HUDEP-2 (cell line): Measurements from ENCODE around the gene CDHR1.

ENCODE experiments used
- DNase-seq, 76 experiments: peaks; one replicate each; lab custom pipeline; 2025; ENCODE audit not compliant: unreplicated experiment in 76 of 76; lab: John Stamatoyannopoulos, UW

CDHR1 gene

DNA sequence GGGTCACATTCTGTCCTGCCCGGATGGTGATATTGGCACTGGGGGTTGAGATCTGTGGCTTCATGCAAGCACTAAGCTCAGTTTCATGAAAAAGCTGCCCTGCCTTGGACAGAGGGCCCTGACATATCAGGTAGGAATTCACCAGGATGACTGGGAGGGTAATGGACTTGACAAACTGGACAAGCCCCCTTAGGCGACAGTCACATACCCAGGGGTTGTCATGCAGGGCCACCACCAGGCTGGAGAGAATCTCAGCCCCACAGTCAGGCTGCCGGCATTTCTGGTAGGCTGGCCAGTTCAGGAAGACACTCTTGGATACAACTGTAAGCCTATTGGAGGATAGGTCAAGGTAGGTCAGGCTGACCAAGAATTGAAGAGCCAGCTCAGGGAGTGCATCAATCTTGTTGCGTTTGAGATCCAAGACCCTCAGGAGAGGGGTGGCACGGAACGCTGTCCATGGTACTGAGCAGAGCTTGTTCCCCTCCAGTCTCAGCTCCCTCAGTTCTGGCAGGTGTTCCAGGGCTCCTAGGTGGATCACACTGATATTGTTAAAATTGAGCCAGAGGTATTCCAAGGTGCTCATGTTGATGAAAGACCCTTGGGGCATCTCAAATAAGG is 30.2 kb downstream of the CDHR1 start:
- DNase-seq: peak in 1 of 76 experiments; percentile 9

DNA sequence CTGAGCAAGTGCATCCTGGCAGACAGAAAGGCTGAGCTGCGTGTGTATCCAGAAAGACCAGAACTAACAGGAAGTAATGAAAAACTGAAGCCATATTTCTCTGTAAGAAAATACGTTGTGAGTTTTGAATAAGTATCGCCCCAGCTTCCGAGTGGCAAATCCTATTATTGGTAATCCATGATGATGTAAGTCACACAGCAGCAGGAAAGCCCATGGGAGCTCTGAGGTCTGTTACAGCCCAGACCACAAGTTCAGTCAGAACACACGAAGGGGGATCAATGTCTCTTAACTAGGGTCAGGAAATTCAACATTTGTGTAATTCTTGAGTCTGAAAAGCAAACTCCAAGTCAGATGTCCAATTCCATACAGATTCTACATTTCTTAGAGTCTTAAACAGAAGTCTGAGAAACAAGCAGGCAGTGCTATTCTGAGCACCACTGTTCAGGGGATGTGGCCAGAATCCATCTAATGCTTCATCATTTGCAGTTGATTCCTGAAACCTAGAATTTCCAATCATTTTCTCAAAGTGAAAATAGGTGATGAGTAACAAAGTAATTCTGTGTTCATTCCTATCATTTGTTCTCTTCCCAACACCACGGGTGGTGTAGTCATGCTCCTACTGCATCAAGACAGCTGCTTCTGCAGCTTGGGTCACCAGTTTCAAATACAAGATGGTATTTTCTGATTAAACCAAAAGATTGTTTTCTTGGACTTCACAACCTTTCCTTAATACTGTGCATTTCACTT is 31.3 kb downstream of the CDHR1 start, which contains the start of gene LRIT2:
Gene LRIT2, minus strand, starts transcription at position 118 of the 747 bp plus-strand sequence. Its CDS starts 24 bp downstream, at position 94.
- DNase-seq: no peak

DNA sequence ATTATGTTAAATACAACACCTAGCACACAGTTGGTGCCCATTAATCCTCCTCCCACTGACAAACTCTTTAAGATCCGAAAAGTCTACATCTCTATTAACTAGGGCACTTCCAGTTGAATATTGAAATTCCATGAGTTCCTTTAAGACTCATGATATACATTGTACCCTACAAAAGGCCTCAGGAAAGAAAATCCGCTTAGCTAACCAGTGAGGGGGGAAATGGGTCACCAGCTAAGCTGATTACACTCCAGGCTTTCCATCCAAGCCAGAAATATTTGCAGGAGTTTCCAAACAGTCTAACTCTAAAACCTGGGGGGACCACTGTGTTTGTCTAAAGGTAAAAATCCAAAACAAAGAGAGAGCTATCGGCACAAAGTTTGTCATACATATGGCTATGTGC is 32.3 kb downstream of the CDHR1 start:
- DNase-seq: no peak

DNA sequence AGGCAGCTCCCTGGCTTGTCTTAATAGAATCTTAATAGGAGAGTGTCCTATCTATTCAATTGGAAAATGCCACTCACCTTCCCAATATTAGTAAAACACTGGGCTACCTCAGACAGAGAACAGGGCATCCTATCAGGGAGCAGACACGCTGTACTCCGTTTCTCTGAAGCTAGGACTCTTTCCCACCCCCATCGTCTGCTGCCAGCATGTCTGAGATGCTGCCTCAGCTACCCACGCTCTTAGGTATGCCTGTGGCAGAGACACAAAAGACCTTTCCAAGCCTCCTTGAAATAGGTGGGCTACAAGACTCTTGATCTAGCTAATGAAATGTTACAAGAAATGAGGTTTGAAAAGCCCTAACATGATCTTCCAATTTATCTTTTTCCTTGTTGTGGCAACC is 33.5 kb downstream of the CDHR1 start:
- DNase-seq: no peak

DNA sequence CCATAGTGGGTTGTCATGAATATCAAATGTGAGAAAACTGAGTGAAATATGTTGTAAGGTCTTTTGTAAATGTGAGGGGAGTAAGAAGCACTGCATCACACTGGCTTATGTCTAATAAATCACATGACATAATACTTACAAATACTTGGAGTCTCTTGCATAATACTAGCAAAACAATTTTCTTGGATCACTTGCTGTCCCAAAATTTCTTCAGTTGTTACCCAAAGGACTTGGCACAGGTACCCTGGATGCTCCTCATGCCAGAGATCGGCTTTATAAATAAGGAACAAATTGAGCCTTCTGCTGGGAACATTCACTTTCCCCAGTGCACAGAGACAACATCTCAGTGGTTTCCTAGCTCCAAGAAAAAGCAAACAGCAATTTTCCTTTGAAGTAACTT is 36.0 kb downstream of the CDHR1 start:
- no peak for DNase-seq

DNA sequence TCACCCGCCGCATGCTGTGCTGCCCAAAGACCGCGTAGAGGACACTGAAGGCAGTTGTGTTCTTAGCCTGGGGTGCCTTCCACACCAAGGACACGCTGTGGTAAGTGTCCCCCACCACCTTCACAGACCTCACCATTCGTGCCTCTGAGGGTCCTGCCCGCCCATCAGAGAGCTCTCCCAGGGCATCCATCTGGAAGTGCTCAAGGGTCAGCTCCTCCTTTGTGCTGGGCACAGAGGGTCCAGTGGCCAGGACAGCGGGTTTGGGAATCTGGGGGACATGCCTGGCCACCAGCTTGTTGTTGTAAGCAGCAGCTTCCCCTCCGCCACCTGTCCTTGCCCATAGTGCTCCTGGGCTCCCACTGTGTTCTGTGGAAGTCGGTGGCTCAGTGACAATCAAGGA is 38.0 kb downstream of the CDHR1 start:
- no peak for DNase-seq

DNA sequence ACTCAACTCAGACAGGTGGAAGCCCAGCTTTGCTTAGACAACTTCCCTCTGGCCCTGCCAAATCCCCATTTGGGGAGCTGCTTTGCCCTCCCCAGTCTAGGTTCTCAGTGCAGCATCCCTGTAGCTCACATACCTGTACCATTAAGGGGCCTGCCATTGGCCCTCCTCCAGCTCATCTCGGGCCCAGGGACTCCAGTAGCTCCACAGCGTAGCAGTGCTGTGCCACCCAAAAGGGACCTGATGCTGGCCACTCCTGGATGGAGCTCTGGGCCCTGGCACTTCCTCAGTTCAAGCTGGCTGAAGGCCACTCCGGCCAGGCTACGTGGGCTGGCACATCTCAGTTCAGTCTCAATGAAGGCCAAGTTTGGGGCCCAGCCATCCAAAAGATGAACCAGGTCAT is 39.6 kb downstream of the CDHR1 start:
- DNase-seq: no peak

DNA sequence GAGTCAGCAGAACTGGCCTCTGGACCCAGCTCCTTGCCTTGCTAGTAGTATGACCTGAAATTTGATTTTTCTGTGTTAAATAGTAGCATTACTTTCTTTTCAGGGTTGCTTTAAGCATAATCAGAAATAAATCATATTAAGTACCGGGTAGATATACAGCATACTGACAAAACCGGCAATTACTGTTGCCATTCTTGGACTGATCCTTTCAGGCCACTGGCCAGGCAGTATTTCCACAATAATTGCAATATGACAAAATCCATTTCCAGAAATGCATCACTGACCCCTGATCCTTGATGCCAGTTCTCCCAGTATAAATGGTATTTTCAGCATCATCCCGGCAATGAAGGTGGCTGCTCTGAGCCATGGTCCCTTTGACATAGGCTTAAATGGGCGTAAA is 40.1 kb downstream of the CDHR1 start:
- DNase-seq: no peak

DNA sequence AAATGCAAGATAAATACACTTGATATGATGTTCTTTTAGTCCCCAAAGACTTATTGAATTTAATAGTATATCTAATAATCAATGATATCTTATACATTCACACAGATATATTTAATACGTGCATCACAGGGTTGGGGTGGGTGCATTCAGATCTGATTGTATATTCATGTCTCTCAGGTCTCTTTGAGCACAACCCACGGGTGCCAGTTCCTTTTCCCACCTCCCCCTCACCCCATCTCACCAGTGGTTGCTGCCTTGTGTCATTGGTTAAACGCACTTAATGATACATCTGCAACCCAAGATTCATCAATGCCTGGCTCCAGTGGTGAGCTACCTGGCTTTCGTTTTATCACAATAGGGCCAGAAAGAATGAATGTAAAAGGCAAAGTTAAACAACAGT is 40.8 kb downstream of the CDHR1 start:
- DNase-seq: no peak

DNA sequence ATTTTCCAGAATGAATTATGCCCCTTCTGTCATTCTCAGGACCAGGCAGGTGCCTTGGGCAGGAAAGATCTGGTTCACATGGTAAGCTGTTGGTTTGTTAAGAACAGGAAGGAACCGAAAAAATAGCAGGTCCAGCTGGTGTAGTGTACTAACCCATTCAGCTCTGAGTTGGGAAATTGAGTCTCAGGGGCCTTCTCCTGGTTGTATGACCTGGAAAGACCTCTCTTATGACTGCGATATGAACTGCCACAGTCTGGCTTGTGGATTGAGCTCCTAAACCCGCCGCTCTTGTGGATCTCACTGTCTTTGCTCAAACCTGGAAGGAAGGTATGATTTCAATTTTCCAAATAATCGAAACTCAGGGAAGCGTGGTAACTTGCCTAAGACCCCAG is 42.5 kb downstream of the CDHR1 start:
- DNase-seq: no peak

DNA sequence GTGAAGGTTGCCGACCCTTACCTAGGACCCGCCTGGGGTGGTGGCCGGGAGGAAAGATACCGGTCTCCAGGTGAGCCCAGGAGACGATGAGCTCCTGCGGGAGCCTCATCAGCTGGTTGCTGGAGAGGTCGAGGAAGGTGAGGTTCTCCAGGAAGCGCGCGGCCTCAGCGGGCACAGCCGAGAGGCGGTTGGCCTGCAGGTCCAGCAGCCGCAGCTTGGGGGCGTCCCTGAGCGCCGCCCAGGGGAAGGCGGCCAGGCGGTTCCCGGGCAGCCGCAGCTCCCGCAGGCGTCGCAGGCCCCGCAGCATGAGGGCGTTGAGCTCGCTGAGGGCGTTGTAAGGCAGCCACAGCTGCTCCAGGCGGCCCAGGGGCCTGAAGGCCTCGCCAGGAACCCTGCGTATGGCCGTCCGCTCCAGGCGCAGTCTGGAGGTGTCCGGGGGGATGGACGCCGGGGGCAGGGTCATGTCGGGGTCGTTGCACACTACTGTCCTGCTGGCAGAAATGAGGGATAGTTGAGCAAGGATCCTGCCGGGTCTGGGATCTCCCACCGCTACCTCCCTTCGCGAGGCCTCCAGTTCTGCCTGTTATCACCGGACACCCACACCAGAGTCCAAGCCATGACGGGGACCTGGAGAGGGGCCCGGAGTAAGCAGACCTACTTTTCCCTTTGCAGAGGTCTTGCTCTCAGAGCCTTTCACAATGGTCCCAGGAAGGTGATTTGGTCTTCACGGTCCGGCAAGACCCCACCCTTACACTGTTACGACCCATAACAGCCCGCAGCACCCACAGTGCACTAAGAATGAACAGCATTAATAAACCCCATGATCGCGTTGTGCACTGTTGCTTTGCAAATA is 43.1 kb downstream of the CDHR1 start:
- no peak for DNase-seq

DNA sequence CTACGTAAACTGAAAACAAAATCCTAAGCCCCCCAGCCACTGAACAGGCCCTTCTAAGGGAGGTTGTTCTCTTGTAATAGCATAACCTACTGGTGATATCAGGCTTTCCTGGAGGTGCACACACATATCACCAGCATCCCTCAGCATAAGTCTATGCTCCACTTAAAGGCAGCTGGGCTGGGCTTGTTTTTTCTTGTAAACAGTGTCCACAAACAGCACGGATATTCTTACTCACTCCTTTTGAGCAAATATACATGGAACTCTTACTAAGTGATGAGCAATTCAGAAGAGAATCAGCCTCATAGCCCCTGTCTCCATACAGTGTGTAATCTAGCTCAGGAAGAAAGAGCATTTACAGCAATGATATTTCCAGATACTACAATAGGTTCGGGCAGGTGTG is 44.6 kb downstream of the CDHR1 start:
- no peak for DNase-seq

DNA sequence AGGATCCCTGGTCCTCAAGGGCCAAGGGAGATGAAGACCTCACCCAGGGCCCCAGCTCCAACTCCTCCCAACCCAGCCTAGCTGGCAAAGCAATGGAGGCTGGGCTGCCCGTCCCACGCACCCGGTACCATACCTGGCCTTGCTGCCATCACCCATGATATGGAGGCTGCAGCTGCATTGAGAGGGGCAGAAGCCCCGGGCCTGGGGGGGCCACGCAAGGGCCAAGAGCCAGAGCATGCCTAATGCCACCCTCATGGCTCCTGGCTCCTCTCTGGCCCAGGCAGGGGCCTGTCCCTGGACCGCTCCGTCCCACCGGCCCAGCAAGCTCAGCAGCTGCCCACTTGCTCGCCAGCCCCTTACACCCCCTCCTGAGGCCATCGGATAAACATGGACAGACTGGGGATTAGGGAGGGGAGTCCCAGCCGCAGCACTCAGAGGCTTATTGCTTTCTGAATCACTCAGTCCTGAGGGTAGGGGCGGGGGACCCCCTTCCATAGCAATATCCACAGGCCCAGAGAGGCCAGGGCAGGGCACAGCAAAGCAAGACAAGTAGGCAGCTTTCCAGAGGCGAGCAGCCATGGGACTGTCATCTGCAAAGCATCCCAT is 47.0 kb downstream of the CDHR1 start, which contains the start of gene LRIT1:
Gene LRIT1, minus strand, starts transcription at position 362 of the 606 bp plus-strand sequence. Its CDS starts 107 bp downstream, at position 255.
- DNase-seq: no peak

DNA sequence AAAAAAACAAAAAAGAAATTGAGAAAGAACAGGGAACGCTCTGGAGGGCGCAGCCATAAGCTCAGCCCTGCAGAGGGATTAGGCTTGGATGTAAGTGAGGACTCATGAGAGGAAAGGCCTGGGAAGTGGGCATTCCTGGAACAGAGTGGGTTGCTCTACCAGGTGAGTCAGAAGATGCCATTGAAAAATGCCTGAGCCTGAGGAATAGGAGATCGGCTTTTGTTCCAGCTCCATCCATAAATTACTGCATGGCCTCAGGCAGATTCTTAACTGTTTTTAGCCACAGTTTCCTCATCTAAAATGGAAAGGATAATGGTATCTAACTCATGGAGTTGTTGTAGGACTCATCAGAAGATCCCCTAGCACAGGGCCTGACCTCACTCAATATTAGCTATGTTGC is 49.4 kb downstream of the CDHR1 start:
- DNase-seq: no peak

DNA sequence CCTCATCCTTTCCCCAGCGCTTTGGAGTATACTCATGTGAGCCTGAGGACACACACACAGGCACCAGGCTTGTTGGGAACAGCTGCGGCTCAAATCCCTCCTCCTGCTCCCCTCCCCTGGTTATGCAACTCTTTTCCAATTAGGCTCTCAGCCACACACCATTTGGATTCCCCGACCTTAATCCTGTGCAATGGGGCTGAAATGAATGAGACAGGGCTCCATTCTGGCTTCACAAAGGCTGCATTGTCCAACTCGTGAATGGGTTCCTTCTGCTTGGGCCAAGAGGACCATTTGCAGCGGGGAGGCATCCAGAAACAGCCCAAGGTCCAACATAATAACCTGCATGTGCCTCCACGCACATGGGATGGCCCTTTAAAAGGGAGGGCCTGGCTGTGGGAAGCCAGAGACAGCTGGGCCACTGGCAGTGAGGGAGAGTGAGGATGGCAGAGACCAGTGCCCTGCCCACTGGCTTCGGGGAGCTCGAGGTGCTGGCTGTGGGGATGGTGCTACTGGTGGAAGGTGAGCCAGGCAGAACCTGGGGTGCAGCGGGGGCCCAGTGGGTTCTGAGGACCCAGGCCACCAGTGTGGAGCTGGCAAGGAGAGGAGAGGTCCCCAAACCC is 50.4 kb downstream of the CDHR1 start, which contains the start of gene RGR:
Gene RGR, plus strand, starts transcription at position 403 of the 620 bp plus-strand sequence. Its CDS starts 38 bp downstream, at position 441.
- DNase-seq: no peak

DNA sequence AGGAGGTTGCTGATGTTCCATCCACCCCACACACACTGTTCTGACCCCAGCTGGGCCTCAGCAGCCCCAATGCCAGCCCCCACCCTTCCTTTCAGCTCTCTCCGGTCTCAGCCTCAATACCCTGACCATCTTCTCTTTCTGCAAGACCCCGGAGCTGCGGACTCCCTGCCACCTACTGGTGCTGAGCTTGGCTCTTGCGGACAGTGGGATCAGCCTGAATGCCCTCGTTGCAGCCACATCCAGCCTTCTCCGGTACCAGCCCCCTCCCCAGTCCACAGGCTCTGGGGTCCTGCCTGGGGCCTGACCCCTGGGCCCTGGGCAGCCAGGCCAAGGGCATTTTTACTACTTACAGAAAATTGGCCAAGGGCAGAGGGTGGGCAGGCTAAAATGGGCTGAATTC is 53.2 kb downstream of the CDHR1 start:
- no peak for DNase-seq

DNA sequence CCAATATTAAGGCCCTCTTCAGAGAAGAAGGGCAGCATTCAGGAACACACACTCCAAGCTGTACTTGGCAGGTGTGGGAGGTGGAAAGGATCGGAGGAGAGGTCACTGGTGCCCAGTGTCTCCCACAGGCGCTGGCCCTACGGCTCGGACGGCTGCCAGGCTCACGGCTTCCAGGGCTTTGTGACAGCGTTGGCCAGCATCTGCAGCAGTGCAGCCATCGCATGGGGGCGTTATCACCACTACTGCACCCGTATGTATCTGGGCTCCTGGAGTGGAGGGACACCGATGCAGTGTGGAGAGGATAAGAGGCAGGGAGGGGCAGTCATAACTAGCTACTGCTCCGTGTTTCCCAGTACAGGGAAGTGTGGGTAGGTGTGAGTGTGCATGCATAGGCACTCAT is 54.5 kb downstream of the CDHR1 start:
- no peak for DNase-seq

DNA sequence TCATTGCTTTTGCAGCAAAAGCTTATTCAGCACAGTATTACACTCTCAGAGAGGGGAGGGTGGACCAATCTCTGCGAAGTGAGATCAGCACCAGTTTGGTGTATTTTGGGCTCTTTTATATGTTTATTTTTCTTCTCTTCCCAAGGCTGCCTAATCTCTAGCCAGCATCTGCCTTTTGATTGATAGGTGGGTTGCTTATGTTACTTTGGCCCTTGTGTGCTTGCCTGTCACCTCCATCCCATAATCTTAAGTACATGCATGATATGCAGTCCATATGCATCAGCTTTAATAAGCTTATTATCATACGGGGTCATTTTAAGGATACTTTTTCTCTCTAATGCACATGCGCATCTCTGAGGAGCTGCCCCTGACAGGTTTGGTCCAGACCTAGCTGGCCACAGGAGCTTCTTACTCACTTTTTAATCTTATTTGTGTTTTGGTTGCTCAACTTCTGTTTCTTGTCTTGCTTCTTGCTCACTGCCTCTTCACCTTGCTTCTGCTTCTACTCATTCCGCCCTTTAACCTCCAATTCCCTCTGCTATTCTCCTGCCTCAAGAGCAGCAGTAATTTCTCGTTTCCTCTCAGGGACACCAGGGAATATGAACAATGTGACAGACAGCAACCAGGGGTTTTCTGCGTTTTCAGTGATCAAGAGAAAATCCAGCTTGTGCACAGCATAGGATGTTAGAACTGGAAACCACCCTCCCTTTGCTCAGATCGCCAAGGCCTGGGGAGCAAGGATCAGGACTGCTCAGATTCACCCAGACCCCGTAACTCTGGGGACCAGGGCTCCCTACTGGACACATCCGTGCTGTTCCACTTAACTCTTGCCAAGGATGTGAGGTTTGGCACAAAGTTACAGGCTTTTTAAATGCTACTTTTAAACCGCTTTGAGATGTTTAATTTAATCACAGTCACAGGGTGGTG is 60.5 kb downstream of the CDHR1 start:
- DNase-seq: no peak
